Measurements from ENCODE around the gene P2RX7.

The P2RX7 gene

GRCh38 chr12:121145221-121145620 is 12.5 kb downstream of the P2RX7 start:
- no peak for TF ChIP-seq TAF1 (IDR thresholded peaks at IDR 0.05; ENCODE audit: borderline replicate concordance, insufficient read depth, low read length)
- no peak for TF ChIP-seq POLR2AphosphoS5 (IDR thresholded peaks at IDR 0.05; ENCODE audit: low read depth, low read length)
- no peak for TF ChIP-seq SIN3A (IDR thresholded peaks at IDR 0.05; ENCODE audit: borderline replicate concordance, insufficient read depth, low read length)
- no peak for TF ChIP-seq FOXP2 (optimal IDR thresholded peaks at IDR 0.05; ENCODE audit: borderline replicate concordance, extremely low read depth, extremely low read length, insufficient read depth)
- no peak for TF ChIP-seq REST (IDR thresholded peaks at IDR 0.05; ENCODE audit: insufficient read depth in 1 of 2, low read depth in 2 of 2, low read length in 2 of 2)

- TF ChIP-seq FOXP2 (optimal IDR thresholded peaks at IDR 0.05; ENCODE audit: borderline replicate concordance, extremely low read depth, extremely low read length, insufficient read depth) (no peak), TAF1 (IDR thresholded peaks at IDR 0.05; ENCODE audit: borderline replicate concordance, insufficient read depth, low read length) (no peak), SIN3A (IDR thresholded peaks at IDR 0.05; ENCODE audit: borderline replicate concordance, insufficient read depth, low read length) (no peak), POLR2AphosphoS5 (IDR thresholded peaks at IDR 0.05; ENCODE audit: low read depth, low read length) (no peak), REST (IDR thresholded peaks at IDR 0.05; ENCODE audit: insufficient read depth in 1 of 2, low read depth in 2 of 2, low read length in 2 of 2) (no peak)
Observed at GRCh38 chr12:121154793-121155375, 22.2 kb downstream of the P2RX7 start.

- no peak for TF ChIP-seq FOXP2 (optimal IDR thresholded peaks at IDR 0.05; ENCODE audit: borderline replicate concordance, extremely low read depth, extremely low read length, insufficient read depth)
Observed at GRCh38 chr12:121156365-121156764, 23.7 kb downstream of the P2RX7 start.

- TF ChIP-seq TAF1 (IDR thresholded peaks at IDR 0.05; ENCODE audit: borderline replicate concordance, insufficient read depth, low read length) = no peak
- TF ChIP-seq SIN3A (IDR thresholded peaks at IDR 0.05; ENCODE audit: borderline replicate concordance, insufficient read depth, low read length) = no peak
Observed at GRCh38 chr12:121158085-121158484, 25.4 kb downstream of the P2RX7 start.

GRCh38 chr12:121159467-121160307 is 27.0 kb downstream of the P2RX7 start:
- TF ChIP-seq FOXP2 (optimal IDR thresholded peaks at IDR 0.05; ENCODE audit: borderline replicate concordance, extremely low read depth, extremely low read length, insufficient read depth) (no peak), SIN3A (IDR thresholded peaks at IDR 0.05; ENCODE audit: borderline replicate concordance, insufficient read depth, low read length) (no peak), TAF1 (IDR thresholded peaks at IDR 0.05; ENCODE audit: borderline replicate concordance, insufficient read depth, low read length) (no peak), REST (IDR thresholded peaks at IDR 0.05; ENCODE audit: insufficient read depth in 1 of 2, low read depth in 2 of 2, low read length in 2 of 2) (no peak), POLR2AphosphoS5 (IDR thresholded peaks at IDR 0.05; ENCODE audit: low read depth, low read length) (no peak)

- TF ChIP-seq SIN3A (IDR thresholded peaks at IDR 0.05; ENCODE audit: borderline replicate concordance, insufficient read depth, low read length) (no peak), REST (IDR thresholded peaks at IDR 0.05; ENCODE audit: insufficient read depth in 1 of 2, low read depth in 2 of 2, low read length in 2 of 2) (no peak), FOXP2 (optimal IDR thresholded peaks at IDR 0.05; ENCODE audit: borderline replicate concordance, extremely low read depth, extremely low read length, insufficient read depth) (no peak), TAF1 (IDR thresholded peaks at IDR 0.05; ENCODE audit: borderline replicate concordance, insufficient read depth, low read length) (no peak), POLR2AphosphoS5 (IDR thresholded peaks at IDR 0.05; ENCODE audit: low read depth, low read length) (no peak)
Observed at GRCh38 chr12:121162384-121162783, 29.7 kb downstream of the P2RX7 start.
